Measurements from ENCODE around the gene AQP2. TPM values are rescaled to one million over a fixed set of nuclear protein-coding genes. Genes with fewer than 3 reads are reported as not detected.

AQP2 gene
- total RNA-seq, 1 donor from 2014 or later, result not detected

DNA sequence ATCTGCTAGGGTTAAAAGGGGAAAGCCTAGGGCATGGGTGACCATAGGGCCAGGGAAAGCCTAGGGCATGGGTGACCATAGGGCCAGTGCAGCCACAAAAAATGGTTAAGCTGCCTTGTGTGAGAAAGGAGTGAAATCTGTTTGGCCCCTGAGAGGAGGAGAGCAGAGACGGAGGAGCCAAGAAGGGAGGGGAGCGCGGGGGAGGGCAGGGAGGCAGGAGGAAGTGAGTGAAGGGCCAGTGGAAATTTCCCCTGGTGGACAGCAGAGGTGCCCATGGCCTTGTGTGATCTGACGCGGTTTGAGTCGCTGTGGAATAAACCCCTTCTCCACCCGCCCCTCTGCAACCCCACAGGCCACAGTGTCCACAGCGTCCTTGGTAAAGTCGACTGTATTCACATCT, 21.6 kb downstream of the AQP2 start:
- no peak overlapping the region for H3K4me3 ChIP-seq
- H3F3A ChIP-seq (ENCODE audit: low read depth), result no peaks in the 10 kb centered on the region
- no peaks in the 10 kb centered on the region for H3K36me3 Mint-ChIP-seq
- TF ChIP-seq CTCF (IDR thresholded peaks at IDR 0.05), result no peak
- TF ChIP-seq EZH2 (IDR thresholded peaks at IDR 0.05), result no peak
- no peak for TF ChIP-seq EZH2phosphoT487 (IDR thresholded peaks at IDR 0.05)
- H3K9me3 ChIP-seq (ENCODE audit: low read depth), result no peaks in the 10 kb centered on the region
- H3K27me3 Mint-ChIP-seq (ENCODE audit: insufficient read depth, low read depth), result peaks cover 9% of the 10 kb centered on the region
- H4K20me1 ChIP-seq (ENCODE audit: low read depth), result no peaks in the 10 kb centered on the region
- H3K27ac ChIP-seq, result no peak overlapping the region
- no peak overlapping the region for H3K4me3 Mint-ChIP-seq
- H3K36me3 ChIP-seq, result no peaks in the 10 kb centered on the region
- no peaks in the 10 kb centered on the region for H3K79me2 ChIP-seq (ENCODE audit: low read depth)
- H3K4me1 ChIP-seq, result no peaks in the 10 kb centered on the region
- H3K27ac Mint-ChIP-seq, result no peak overlapping the region
- H3K4me1 Mint-ChIP-seq, result peaks cover 16% of the 10 kb centered on the region
- H2AFZ ChIP-seq (replicated peaks), result no peak overlapping the region
- H3K4me2 ChIP-seq, result no peak overlapping the region
- no peak overlapping the region for H3K9ac ChIP-seq
- H3K27me3 ChIP-seq, result peaks cover 42% of the 10 kb centered on the region
- no peak for DNase-seq (ENCODE audit: low spot score)
- H3K9me3 Mint-ChIP-seq, result no peaks in the 10 kb centered on the region

DNA sequence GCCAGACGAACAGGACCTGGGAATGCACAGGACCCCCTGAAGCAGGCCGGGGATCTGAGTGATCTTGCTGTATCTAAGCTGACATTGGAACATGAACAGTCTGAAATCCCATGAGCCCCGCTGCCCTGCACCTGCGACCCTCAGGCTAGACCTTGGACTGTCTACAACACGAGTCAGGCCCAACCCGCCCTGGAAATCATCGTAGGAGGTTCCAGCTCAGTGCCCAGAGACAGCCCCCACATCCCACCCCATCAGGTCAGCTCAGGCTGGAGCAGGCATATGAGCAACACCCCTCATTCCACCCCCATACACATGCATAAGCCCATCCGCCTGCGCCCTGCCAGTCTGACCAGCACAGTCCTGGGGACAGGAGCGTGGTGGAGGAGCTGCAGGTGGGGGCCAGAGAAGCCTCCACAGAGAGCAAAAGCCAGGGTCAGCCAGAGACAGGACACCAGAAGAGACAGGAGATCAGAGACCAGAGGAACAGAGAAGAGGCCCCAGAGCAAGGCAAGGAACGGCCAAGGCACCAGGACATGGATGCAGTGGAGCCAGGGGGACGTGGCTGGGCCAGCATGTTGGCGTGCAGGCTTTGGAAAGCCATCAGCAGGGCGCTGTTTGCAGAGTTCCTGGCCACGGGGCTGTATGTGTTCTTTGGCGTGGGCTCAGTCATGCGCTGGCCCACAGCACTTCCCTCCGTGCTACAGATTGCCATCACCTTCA, 22.3 kb downstream of the AQP2 start, which contains the start of gene AQP6:
Gene AQP6 (plus strand): TSS at position 307 of the 720 bp plus-strand sequence. CDS start 227 bp downstream, at position 534.
- Mint-ChIP-seq H3K4me1 (peaks cover 15% of the 10 kb centered on the region), H3K27me3 (ENCODE audit: insufficient read depth, low read depth) (peaks cover 9% of the 10 kb centered on the region), H3K27ac (peak within 1 kb of the TSS; percentile 73)

GRCh38 chr12:49973361-49973830, 22.9 kb downstream of the AQP2 start:
- H3K4me3 Mint-ChIP-seq, result no peak overlapping the region

More for the DNA sequence above, 22.3 kb downstream of the AQP2 start, which contains the start of gene AQP6:
- Histone ChIP-seq H4K20me1 (ENCODE audit: low read depth) (no peaks in the 10 kb centered on the region), H3K27me3 (peaks cover 39% of the 10 kb centered on the region), H3K4me3 (no peak within 1 kb of the TSS), H2AFZ (replicated peaks) (no peak within 1 kb of the TSS), H3K4me1 (no peaks in the 10 kb centered on the region), H3K79me2 (ENCODE audit: low read depth) (no peaks in the 10 kb centered on the region), H3K36me3 (no peaks in the 10 kb centered on the region), H3K9ac (no peak within 1 kb of the TSS), H3K9me3 (ENCODE audit: low read depth) (no peaks in the 10 kb centered on the region), H3K27ac (no peak within 1 kb of the TSS), H3K4me2 (no peak within 1 kb of the TSS), H3F3A (ENCODE audit: low read depth) (no peaks in the 10 kb centered on the region)
- Mint-ChIP-seq H3K9me3 (no peaks in the 10 kb centered on the region), H3K4me3 (peak within 1 kb of the TSS; percentile 29), H3K36me3 (no peaks in the 10 kb centered on the region)
- DNase-seq (ENCODE audit: low spot score), result no peak
- TF ChIP-seq CTCF (IDR thresholded peaks at IDR 0.05), result no peak
- no peak for TF ChIP-seq EZH2phosphoT487 (IDR thresholded peaks at IDR 0.05)

More at GRCh38 chr12:49973361-49973830, 22.9 kb downstream of the AQP2 start:
- H3K9me3 ChIP-seq (ENCODE audit: low read depth), result no peaks in the 10 kb centered on the region
- no peak for DNase-seq (ENCODE audit: low spot score)
- no peaks in the 10 kb centered on the region for H3F3A ChIP-seq (ENCODE audit: low read depth)
- Mint-ChIP-seq H3K27me3 (ENCODE audit: insufficient read depth, low read depth) (peaks cover 9% of the 10 kb centered on the region), H3K27ac (no peak overlapping the region), H3K36me3 (no peaks in the 10 kb centered on the region), H3K9me3 (no peaks in the 10 kb centered on the region), H3K4me1 (peaks cover 15% of the 10 kb centered on the region)
- no peak overlapping the region for H3K4me3 ChIP-seq
- no peaks in the 10 kb centered on the region for H4K20me1 ChIP-seq (ENCODE audit: low read depth)
- no peaks in the 10 kb centered on the region for H3K36me3 ChIP-seq
- no peaks in the 10 kb centered on the region for H3K79me2 ChIP-seq (ENCODE audit: low read depth)
- no peak overlapping the region for H2AFZ ChIP-seq (replicated peaks)
- H3K4me1 ChIP-seq, result peaks cover under 1% of the 10 kb centered on the region
- TF ChIP-seq EZH2 (IDR thresholded peaks at IDR 0.05) (no peak), CTCF (IDR thresholded peaks at IDR 0.05) (no peak), EZH2phosphoT487 (IDR thresholded peaks at IDR 0.05) (no peak)
- no peak overlapping the region for H3K4me2 ChIP-seq
- no peak overlapping the region for H3K9ac ChIP-seq
- peaks cover 33% of the 10 kb centered on the region for H3K27me3 ChIP-seq
- no peak overlapping the region for H3K27ac ChIP-seq
